NCI-H69 (cell line): ENCODE measurements around the gene CAMKK1.

Experiments
- DNase-seq: peaks from one replicate; lab custom pipeline; 2025; lab: John Stamatoyannopoulos, UW

CAMKK1 gene

DNA sequence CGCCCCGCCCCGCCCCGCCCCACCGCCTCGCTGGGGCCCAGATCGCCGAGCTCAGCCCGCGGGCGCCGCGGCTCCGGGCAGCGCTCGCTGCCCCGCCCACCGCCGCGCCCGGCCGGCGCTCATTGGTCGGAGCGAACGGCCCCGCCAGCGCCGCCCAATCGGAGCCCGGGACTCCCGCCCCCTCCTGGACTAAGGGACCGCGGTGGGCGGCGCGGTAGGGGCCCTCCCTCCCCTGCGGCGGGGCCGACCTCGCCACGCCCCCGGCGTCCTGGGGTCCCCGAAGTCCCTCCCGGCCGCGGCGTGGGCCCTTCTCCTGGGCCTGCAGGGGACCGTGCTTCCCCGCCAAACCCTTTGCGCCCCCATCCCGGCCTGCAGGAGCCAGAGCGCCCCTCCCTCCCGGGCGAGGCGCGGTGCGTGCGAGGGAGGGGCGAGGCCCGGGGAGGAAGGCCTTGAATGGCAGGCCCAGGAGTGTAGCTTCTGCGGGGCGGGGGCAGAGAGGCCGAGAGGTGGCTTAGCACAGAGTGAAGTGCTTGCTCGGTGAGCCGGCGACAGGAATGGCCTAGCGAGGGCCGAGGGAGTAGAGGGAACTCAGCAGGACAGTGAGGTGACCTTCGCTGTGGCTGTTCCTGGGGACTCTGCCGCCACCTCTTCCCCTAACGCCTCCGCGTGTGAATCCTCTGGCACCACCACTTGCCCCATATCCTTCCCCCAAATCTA is at the start of gene CAMKK1:
Gene CAMKK1, minus strand, starts transcription at position 51 of the 717 bp plus-strand sequence. CDS start 7,366 bp downstream, outside the sequence.
- DNase-seq = peak; percentile 91

DNA sequence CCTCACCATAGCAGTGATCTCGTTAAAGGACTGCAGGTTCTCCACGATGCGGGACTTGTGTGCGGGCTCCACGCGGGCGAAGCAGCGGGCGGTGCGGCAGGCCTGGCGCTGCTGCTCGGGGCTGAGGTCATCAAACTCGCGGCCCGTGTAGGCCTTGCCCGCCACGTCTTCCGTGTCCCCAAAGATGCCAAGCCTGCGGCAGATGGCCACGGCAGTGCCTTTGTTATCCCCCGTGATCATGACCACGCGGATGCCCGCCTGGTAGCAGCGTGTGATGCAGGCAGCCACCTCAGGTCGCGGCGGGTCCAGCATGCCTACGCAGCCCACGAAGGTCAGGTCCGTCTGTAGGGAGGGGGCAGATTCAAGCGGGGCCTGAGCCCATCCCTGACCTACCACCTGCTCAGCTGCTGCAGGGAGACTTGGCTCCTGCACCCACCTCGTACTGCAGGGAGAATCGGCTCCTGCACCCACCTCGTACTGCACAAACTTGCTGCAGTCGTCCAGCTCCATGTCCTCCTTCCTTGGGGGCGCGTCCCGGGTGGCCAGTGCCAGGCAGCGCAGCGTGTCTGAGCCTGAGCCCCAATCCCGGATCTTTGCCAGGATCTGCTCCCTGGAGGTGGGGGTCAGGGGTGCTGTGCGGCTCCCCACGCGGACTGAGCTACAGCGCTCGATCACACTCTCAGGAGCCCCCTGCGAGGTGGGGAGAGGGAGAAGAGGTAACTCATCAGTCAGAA is 48.3 kb upstream of the CAMKK1 start:
- DNase-seq = no peak

GRCh38 chr17:3937359-3937758 is 44.5 kb upstream of the CAMKK1 start:
- no peak for DNase-seq

DNA sequence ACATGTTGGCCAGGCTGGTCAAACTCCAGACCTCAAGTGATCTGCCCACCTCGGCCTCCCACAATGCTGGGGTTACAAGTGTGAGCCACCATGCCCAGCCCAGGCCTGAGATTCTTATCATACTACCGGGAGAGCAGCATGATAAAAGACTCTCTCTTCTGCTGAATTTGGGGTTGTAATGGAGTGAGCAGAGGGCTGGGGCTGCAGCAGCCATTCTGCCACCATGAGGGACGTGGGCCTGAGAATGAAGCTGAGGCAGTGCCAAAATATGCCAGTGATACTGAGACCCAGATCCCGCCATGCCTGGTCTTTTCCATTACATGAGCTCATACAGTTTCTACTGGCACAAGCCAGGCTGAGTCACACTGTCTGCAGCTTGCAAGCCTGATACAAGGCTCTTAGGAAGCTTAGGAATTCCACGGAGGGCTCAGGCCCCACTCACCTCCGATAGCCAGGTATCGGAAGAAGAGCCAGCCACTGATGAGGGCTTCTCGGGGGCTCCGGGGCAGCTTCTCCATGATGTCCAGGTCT is 43.0 kb upstream of the CAMKK1 start:
- DNase-seq = no peak

- peak; percentile 59 for DNase-seq
Measured at GRCh38 chr17:3935140-3935542, 42.3 kb upstream of the CAMKK1 start.

GRCh38 chr17:3929764-3930163 is 36.9 kb upstream of the CAMKK1 start:
- no peak for DNase-seq

GRCh38 chr17:3929181-3929580 is 36.3 kb upstream of the CAMKK1 start:
- DNase-seq = no peak

DNA sequence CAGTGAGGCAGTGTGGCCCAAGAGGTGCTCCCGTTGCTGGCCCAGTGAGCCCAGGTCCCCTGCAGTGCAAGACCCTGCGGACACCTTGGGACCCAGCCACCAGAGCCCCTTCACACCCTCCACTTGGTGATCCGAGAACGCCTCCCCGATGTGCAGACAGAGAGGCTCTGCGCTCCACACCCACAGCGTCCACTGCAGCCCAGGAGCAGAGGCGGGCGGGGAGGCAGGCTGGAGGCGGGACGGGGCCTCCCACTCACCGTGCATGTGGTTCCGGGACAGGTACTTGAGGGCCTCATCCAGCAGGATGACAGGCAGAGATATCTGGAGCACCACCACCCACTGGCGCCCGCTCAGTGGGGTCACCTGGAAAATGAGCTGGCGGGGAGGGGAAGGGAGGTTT is 35.6 kb upstream of the CAMKK1 start:
- no peak for DNase-seq

GRCh38 chr17:3927628-3928340 is 34.9 kb upstream of the CAMKK1 start:
- no peak for DNase-seq

GRCh38 chr17:3926860-3927627 is 34.2 kb upstream of the CAMKK1 start:
- no peak for DNase-seq

DNA sequence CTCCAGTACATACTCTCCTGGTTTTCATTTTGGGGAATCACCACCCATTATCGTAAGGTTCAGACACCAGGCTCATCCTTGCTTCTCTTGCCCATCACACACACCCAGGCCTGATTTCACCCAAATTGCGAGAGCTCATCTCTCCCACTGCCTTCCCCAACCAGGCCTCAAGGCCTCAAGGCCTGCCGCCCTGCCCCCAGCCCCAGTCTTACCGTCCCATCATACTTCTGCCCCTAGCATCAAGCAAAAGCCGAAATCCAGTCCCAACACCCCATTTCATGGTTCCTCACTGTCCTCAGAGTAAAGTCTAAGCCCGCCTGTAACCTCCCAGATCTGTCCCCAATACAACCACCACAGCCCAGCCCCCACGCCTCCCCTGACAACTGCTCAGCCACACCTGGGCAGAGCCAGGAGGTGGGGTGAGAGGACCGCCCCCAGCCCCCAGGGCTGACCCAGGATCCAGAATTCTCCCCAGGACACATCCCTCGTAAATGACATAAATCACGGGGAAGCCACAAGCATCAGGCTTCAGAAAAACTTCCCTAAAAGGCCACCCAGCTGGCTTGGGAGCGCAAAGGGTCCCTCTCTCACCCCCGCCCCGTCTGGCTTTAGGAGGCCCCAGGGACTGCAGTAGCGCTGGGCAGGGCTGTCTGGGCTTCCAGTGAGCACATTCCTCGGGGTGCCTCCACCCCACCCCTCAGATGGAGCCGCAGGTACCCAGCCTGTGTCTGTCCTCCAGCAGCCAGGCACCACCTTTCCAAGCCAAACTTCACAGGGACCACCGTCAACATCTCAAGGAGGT is 33.0 kb upstream of the CAMKK1 start:
- DNase-seq = no peak

DNA sequence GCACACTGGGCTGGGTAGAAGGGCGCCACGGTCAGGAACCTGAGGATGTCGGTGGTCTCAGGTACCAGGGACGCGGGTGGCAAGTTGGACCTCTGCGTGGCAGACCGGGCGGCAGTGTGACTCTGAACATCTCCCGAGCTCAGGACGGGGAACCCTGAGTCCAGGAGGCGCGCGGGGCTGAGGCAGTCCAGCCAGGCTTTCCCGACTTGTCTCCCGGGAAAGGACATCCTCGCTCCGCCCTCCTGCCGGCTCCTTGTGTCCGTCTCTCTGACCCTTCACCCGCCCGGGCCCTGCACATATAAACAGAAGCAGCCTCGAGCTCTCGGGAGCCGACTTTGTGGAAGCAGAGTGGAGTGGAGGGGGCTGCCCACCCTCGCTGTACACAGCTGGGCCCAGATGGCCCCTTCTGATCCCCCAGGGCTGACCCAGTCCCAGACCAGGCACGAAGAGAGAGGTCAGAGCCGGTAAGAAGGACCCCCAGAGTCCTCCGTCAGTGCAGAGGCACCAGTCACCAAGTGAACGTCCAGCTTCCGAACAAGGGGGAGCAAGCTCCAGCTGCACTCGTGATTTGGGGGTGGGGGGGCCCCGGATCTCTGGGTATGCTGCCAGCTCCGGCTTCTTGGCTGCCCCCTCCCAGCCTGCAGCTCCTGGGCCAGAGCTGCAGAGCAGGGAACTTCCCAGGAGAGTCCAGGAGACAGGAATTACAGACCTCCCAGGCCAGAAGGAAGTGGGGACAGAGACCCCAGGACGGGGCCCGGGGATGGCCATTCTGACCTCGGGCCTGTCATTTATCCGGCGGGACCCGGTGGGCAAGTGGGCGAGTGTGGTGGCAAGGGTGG is 31.9 kb upstream of the CAMKK1 start:
- no peak for DNase-seq

DNA sequence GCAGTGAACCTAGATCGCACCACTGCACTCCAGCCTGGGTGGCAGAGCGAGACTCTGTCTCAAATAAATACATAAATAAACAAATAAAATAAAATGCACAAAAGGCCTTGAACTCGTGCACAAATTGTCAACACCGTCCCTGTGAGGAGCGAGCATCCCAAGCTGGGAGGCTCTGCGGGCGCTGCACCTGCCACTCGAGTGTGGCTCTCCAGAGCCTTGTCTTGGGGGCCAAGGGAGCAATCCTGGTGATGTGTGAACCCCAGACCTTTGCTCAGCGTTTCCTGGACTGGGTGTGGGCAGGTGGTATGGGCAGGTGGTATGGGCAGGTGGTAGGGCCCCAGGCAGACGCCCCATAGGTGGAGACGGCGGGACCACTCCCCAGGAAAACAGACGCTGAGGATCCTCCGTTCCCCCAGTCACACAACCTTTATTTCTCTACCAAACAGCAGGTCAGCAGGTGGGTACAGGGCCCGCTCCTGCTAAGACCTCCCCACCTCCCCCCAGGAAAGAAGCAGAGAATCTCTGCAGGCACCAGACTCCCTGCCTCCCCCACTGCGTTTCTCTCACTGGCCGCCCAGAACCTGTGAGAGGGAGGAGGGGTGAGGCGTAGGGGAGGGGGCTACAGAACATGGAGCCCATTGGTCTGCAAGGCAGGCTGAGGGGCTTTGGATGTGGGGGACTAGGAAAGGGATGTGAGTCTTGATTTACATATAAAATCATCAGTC is 30.8 kb upstream of the CAMKK1 start:
- no peak for DNase-seq

- DNase-seq = no peak
Measured at GRCh38 chr17:3922765-3923164, 29.9 kb upstream of the CAMKK1 start.

GRCh38 chr17:3921502-3922319 is 28.9 kb upstream of the CAMKK1 start:
- DNase-seq = peak; percentile 54

DNA sequence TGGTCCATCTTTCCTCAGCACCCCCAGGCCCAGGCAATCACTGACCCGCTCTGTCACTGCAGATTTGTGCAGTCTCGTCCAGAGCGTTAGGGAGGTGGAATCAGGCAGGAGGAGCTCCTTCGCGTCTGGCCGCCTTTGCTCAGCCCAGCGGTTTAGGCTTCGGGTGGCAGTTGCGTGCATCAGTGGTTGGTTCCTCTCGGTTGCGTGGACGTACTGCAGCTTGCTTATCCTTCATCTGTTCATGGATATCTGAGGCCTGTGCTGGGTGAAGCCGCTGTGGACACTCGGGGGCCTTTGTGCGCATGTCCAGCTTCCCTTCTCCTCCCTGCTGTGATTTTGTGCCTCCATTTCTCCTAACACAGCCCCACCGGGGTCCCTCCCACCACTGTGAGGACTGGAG is 28.2 kb upstream of the CAMKK1 start:
- peak; percentile 31 for DNase-seq

DNA sequence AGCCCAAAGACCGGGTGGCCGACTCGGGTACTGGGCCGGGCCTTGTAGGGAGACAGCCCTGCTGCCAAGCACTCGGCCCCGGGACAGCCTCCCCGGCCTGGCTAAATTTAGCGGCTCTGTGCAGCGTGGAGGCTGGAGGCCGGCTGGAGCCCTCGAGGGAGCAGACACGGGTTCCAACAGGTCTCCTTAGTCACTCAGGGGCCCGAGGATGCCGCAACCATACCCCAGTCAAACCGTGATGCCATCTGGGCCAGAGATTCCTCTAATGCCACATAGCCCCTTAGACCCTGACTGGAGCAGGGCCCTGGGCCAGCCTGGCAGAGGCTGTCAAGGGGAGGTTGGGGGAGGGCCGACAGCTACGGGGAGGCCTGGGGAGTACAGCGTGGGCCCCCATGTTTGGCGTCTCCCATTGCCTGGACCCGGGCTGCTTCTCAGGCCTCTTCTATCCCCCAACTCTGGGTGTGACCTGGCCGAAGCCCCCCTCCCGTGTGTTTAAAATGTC is 26.3 kb upstream of the CAMKK1 start:
- no peak for DNase-seq

- peak; percentile 67 for DNase-seq
Measured at GRCh38 chr17:3918372-3919122, 25.7 kb upstream of the CAMKK1 start.
